HepG2 (cell line): ENCODE data around the gene CSNK2B. TPM values are rescaled to one million over a fixed set of nuclear protein-coding genes. Genes with fewer than 3 reads are reported as not detected.
A peak's percentile ranks its signal among the peaks of the same experiment; 100 is the strongest.

Source experiments
- ADNP ChIP-seq: sonication (generic); formaldehyde crosslinking; IDR thresholded peaks from 2 replicates; pipeline ENCODE4 v1.4.0; 2020; ENCODE audit warnings: missing genetic modification reagents
- CCDC6 ChIP-seq: sonication (generic); formaldehyde crosslinking; IDR thresholded peaks from 2 replicates; pipeline ENCODE4 v1.8.1; 2022; ENCODE audit warnings: mild to moderate bottlenecking, missing genetic modification reagents, moderate library complexity
- FOXK2 ChIP-seq: fragments of 450-650 bp; IDR thresholded peaks from 2 replicates; pipeline ENCODE4 v1.6.1; 2016
- HNRNPLL ChIP-seq: fragments of 200-400 bp; formaldehyde crosslinking; IDR thresholded peaks from 2 replicates; pipeline ENCODE4 v1.6.1; 2017; ENCODE audit warnings: mild to moderate bottlenecking, low read depth, low read length; ENCODE audit not compliant: poor library complexity, severe bottlenecking
- HOXA3 ChIP-seq: sonication (generic); formaldehyde crosslinking; IDR thresholded peaks from 2 replicates; pipeline ENCODE4 v1.5.0; 2020; ENCODE audit warnings: missing genetic modification reagents
- MATR3 ChIP-seq: sonication (generic); formaldehyde crosslinking; IDR thresholded peaks from 2 replicates; pipeline ENCODE4 v1.4.0; 2020; ENCODE audit warnings: missing genetic modification reagents
- PHB2 ChIP-seq: fragments of 450-650 bp; IDR thresholded peaks from 2 replicates; pipeline ENCODE4 v1.6.1; 2018; ENCODE audit not compliant: partially characterized antibody
- POLR2A ChIP-seq, 2 experiments: IDR thresholded peaks; 2 replicates each; pipeline ENCODE4 v1.6.1; 2011; ENCODE audit warnings: low read depth in 2 of 2, low read length in 2 of 2, mild to moderate bottlenecking in 1 of 2, moderate library complexity in 1 of 2; ENCODE audit not compliant: insufficient read depth in 1 of 2
- REL ChIP-seq: sonication (generic); formaldehyde crosslinking; conservative IDR thresholded peaks from 2 replicates; pipeline ENCODE4 v1.8.0; 2022; ENCODE audit warnings: mild to moderate bottlenecking, missing genetic modification reagents, moderate library complexity
- RNF2 ChIP-seq: fragments of 450-650 bp; conservative IDR thresholded peaks from 2 replicates; pipeline ENCODE4 v1.6.1; 2016; ENCODE audit warnings: low read depth
- SYNCRIP ChIP-seq: fragments of 200-400 bp; formaldehyde crosslinking; IDR thresholded peaks from 2 replicates; pipeline ENCODE4 v1.6.1; 2018; ENCODE audit warnings: mild to moderate bottlenecking, low read depth, low read length; ENCODE audit not compliant: insufficient read depth
- ZMYM4 ChIP-seq: sonication (generic); formaldehyde crosslinking; IDR thresholded peaks from 2 replicates; pipeline ENCODE4 v1.8.1; 2023; ENCODE audit warnings: mild to moderate bottlenecking, missing genetic modification reagents
- ZNF180 ChIP-seq: sonication (generic); formaldehyde crosslinking; IDR thresholded peaks from 2 replicates; pipeline ENCODE4 v1.4.0; 2020; ENCODE audit warnings: low read depth, missing genetic modification reagents, borderline replicate concordance
- ZNF441 ChIP-seq: sonication (generic); formaldehyde crosslinking; IDR thresholded peaks from 2 replicates; pipeline ENCODE4 v1.7.0; 2021; ENCODE audit warnings: missing genetic modification reagents, borderline replicate concordance
- ZNF510 ChIP-seq: sonication (generic); formaldehyde crosslinking; IDR thresholded peaks from 2 replicates; pipeline ENCODE4 v1.4.0; 2020; ENCODE audit warnings: low read depth, mild to moderate bottlenecking, missing genetic modification reagents
- ZNF530 ChIP-seq: sonication (generic); formaldehyde crosslinking; IDR thresholded peaks from 2 replicates; pipeline ENCODE4 v1.5.0; 2020; ENCODE audit warnings: low read depth, mild to moderate bottlenecking, missing genetic modification reagents
- ZNF660 ChIP-seq: sonication (generic); formaldehyde crosslinking; IDR thresholded peaks from 2 replicates; pipeline ENCODE4 v1.5.1; 2020; ENCODE audit warnings: mild to moderate bottlenecking, low read depth, missing genetic modification reagents, borderline replicate concordance
- ZNF781 ChIP-seq: sonication (generic); formaldehyde crosslinking; IDR thresholded peaks from 2 replicates; pipeline ENCODE4 v1.5.1; 2020; ENCODE audit warnings: borderline replicate concordance, mild to moderate bottlenecking, missing genetic modification reagents; ENCODE audit errors: not compliant biosample characterization
- polyA plus RNA-seq, 8 experiments: library from polyadenylated mRNA; depleted of rRNA in 3 of 8; stranded (reverse) in 7 of 8; unstranded in 1 of 8; fragments of >200 nt; fragmentation: Illumina TruSeq in 4 of 8; extraction: Trizol in 4 of 8; gene quantifications; 2 replicates each; pipeline versions ENCODE4 v1.2.1 to v1.2.3, GENCODE V29; 2011 to 2016; ENCODE audit warnings: low read depth in 4 of 8, missing spikeins in 1 of 8, mixed read lengths in 1 of 8; ENCODE audit not compliant: insufficient read depth in 1 of 8
- total RNA-seq, 5 experiments: library from RNA; depleted of rRNA; stranded (reverse); fragments of >200 nt; fragmentation: Illumina TruSeq; extraction: Trizol; gene quantifications; 2 replicates each; pipeline ENCODE4 v1.2.3, GENCODE V29; 2016; ENCODE audit warnings: low read depth in 1 of 5
- TF ChIP-seq, protein P1 (sequence below): sonication (generic); formaldehyde crosslinking; IDR thresholded peaks from 2 replicates; pipeline ENCODE4 v1.4.0; 2020; ENCODE audit warnings: missing genetic modification reagents
- TF ChIP-seq, protein P2 (sequence below), 2 experiments: IDR thresholded peaks; 2 replicates each; pipeline ENCODE4 v1.6.1; 2011 to 2012; ENCODE audit warnings: low read length in 2 of 2, borderline replicate concordance in 1 of 2, low read depth in 1 of 2, mild to moderate bottlenecking in 1 of 2, moderate library complexity in 1 of 2

Gene CSNK2B
- total and polyA plus RNA-seq, 2 of the 13 experiments (the other 11 are each of a cell fraction or from before 2014, with no cell fraction given) = 111 to 296 TPM

DNA sequence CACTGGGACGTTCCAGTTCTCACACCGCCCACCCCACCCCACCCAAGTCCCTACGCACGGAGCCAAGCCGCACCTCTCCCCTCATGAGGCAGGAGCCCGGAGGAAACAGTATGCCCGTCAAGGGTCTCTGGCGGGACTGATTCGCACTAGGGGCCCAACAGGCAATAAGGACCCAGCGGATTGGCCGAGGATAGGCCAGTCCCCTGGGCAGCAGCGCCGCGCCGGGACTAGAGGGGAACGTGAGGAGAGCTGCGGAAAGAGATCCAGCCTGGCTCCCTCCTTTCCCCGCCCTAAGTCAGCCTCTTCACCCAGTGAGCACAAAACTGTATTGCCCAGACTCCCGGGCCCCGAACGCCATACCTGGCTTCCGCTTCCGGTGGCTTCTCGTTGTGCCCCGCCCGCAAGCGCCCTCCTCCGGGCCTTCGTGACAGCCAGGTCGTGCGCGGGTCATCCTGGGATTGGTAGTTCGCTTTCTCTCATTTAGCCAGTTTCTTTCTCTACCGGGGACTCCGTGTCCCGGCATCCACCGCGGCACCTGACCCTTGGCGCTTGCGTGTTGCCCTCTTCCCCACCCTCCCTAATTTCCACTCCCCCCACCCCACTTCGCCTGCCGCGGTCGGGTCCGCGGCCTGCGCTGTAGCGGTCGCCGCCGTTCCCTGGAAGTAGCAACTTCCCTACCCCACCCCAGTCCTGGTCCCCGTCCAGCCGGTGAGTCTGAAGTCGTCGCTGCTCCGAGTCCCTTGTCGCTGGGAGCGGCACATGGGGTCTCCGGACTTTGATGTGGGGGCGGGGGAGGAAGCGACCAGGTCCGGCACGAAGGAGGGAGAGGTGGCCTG lies at the start of gene CSNK2B (continued):
- TF ChIP-seq, protein P1, sequence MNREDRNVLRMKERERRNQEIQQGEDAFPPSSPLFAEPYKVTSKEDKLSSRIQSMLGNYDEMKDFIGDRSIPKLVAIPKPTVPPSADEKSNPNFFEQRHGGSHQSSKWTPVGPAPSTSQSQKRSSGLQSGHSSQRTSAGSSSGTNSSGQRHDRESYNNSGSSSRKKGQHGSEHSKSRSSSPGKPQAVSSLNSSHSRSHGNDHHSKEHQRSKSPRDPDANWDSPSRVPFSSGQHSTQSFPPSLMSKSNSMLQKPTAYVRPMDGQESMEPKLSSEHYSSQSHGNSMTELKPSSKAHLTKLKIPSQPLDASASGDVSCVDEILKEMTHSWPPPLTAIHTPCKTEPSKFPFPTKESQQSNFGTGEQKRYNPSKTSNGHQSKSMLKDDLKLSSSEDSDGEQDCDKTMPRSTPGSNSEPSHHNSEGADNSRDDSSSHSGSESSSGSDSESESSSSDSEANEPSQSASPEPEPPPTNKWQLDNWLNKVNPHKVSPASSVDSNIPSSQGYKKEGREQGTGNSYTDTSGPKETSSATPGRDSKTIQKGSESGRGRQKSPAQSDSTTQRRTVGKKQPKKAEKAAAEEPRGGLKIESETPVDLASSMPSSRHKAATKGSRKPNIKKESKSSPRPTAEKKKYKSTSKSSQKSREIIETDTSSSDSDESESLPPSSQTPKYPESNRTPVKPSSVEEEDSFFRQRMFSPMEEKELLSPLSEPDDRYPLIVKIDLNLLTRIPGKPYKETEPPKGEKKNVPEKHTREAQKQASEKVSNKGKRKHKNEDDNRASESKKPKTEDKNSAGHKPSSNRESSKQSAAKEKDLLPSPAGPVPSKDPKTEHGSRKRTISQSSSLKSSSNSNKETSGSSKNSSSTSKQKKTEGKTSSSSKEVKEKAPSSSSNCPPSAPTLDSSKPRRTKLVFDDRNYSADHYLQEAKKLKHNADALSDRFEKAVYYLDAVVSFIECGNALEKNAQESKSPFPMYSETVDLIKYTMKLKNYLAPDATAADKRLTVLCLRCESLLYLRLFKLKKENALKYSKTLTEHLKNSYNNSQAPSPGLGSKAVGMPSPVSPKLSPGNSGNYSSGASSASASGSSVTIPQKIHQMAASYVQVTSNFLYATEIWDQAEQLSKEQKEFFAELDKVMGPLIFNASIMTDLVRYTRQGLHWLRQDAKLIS (CRISPR knock-in tag) = no peak; the same call in 1 of the 2 replicates
- peak in 1 of 2 experiments; percentile 98; a peak in 2 of 4 replicates for TF ChIP-seq POLR2A (IDR thresholded peaks at IDR 0.05; ENCODE audit: insufficient read depth in 1 of 2, low read depth in 2 of 2, low read length in 2 of 2)
- 0 out of 2 replicates have a peak, but pooled peaks have one; percentile 69 for TF ChIP-seq ZNF660 (CRISPR knock-in tag)
- peak; percentile 46 for TF ChIP-seq ZMYM4
- no peak for TF ChIP-seq SYNCRIP
- TF ChIP-seq, protein P2, sequence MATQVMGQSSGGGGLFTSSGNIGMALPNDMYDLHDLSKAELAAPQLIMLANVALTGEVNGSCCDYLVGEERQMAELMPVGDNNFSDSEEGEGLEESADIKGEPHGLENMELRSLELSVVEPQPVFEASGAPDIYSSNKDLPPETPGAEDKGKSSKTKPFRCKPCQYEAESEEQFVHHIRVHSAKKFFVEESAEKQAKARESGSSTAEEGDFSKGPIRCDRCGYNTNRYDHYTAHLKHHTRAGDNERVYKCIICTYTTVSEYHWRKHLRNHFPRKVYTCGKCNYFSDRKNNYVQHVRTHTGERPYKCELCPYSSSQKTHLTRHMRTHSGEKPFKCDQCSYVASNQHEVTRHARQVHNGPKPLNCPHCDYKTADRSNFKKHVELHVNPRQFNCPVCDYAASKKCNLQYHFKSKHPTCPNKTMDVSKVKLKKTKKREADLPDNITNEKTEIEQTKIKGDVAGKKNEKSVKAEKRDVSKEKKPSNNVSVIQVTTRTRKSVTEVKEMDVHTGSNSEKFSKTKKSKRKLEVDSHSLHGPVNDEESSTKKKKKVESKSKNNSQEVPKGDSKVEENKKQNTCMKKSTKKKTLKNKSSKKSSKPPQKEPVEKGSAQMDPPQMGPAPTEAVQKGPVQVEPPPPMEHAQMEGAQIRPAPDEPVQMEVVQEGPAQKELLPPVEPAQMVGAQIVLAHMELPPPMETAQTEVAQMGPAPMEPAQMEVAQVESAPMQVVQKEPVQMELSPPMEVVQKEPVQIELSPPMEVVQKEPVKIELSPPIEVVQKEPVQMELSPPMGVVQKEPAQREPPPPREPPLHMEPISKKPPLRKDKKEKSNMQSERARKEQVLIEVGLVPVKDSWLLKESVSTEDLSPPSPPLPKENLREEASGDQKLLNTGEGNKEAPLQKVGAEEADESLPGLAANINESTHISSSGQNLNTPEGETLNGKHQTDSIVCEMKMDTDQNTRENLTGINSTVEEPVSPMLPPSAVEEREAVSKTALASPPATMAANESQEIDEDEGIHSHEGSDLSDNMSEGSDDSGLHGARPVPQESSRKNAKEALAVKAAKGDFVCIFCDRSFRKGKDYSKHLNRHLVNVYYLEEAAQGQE (IDR thresholded peaks at IDR 0.05; ENCODE audit: borderline replicate concordance in 1 of 2, low read depth in 1 of 2, low read length in 2 of 2) = peak in 1 of 2 experiments; percentile 48; a peak in 2 of 4 replicates
- no peak for TF ChIP-seq RNF2
- peak; percentile 65 for TF ChIP-seq HNRNPLL
- peak; percentile 67 for TF ChIP-seq FOXK2
- no peak for TF ChIP-seq CCDC6 (CRISPR knock-in tag)
- TF ChIP-seq ZNF510 (CRISPR knock-in tag) = peak; percentile 69
- 0 out of 2 replicates have a peak, but pooled peaks have one; percentile 31 for TF ChIP-seq ZNF180 (CRISPR knock-in tag)
- TF ChIP-seq MATR3 = no peak
- TF ChIP-seq PHB2 = no peak
- no peak; the same call in 1 of the 2 replicates for TF ChIP-seq REL (CRISPR knock-in tag)
- no peak for TF ChIP-seq ZNF530 (CRISPR knock-in tag)
- no peak for TF ChIP-seq ZNF781
- no peak for TF ChIP-seq ADNP (CRISPR knock-in tag)
- no peak for TF ChIP-seq ZNF441 (CRISPR knock-in tag)
- peak; percentile 80; the same call in 1 of the 2 replicates for TF ChIP-seq HOXA3
